Right ventricle myocardium inferior (tissue), 1 donor: Measurements from ENCODE around the gene C1QBP. TPM values are rescaled to one million over a fixed set of nuclear protein-coding genes. Genes with fewer than 3 reads are reported as not detected.
A peak's percentile ranks its signal among the peaks of the same experiment; 100 is the strongest.

Experiments
- ATAC-seq: fragments of 200-7000 bp; cut with Tn5 transposase; one replicate; pipeline ENCODE4 v1.9.1; 2020; ENCODE audit warnings: mild to moderate bottlenecking, moderate library complexity
- DNase-seq: peaks from one replicate; pipeline ENCODE4 v3.0.0; 2021; ENCODE audit errors: missing footprints
- intact Hi-C: fragments of 100-400 bp; cut with DNase I; formaldehyde crosslinking; loops from one replicate; pipeline ENCODE4 v1.11.0; 2022
- long read RNA-seq: library from polyadenylated mRNA; unstranded; transcript quantifications from one replicate; pipeline ENCODE4 v2.0.0, GENCODE V29; 2021
- total RNA-seq: library from RNA; stranded (reverse); fragmentation: NEBNext Ultra II Directional; extraction: Animal tissue kit (Norgen Biotek cat#: 25700); gene quantifications from one replicate; pipeline ENCODE4 v1.2.1, GENCODE V29; 2021
- donor health status: DM: no; HTN: yes; CAD: no; lungs with severe emphysema.

The C1QBP gene
- 136 TPM for total RNA-seq
- long read RNA-seq, transcript C1QBP-201 (6 exons, 1,169 nt) = major isoform, 125 of 125 reads
- long read RNA-seq, partial matches to known transcripts = 0 of 125 reads
- long read RNA-seq, other reads (novel, unspliced or antisense) = 0 of 125 reads

GRCh38 chr17:5438716-5439445 is at the start of gene C1QBP:
TSS of gene C1QBP (minus strand) at chr17:5439155. CDS start at chr17:5439073, 82 bp downstream.
- ATAC-seq (peak; percentile 96), DNase-seq (peak; percentile 95)
- intact Hi-C loops = loop anchor here (10.0 kb wide), 2 partner anchors 184 to 244 kb away; partner anchors contain the start of gene ZNF594

GRCh38 chr17:5488752-5489151 is 49.8 kb upstream of the C1QBP start:
- ATAC-seq (no peak), DNase-seq (no peak)
- intact Hi-C loops = no loop called here

GRCh38 chr17:5486206-5487124 is 47.5 kb upstream of the C1QBP start, which contains the start of gene MIS12:
TSS of gene MIS12 (plus strand) at chr17:5486566. CDS start at chr17:5488863, 2,297 bp downstream.
- ATAC-seq (peak; percentile 96), DNase-seq (peak; percentile 99)
- intact Hi-C loops = no loop called here

GRCh38 chr17:5485270-5486205 is 46.6 kb upstream of the C1QBP start, which contains the start of gene DERL2:
TSS of gene DERL2 (minus strand) at chr17:5486178. CDS start at chr17:5486161, 17 bp downstream.
- ATAC-seq = peak; percentile 10
- DNase-seq = no peak
- intact Hi-C loops = no loop called here

GRCh38 chr17:5481451-5481850 is 42.5 kb upstream of the C1QBP start:
- intact Hi-C loops = no loop called here
- DNase-seq (no peak), ATAC-seq (no peak)

- intact Hi-C loops = no loop called here
- no peak for DNase-seq
- ATAC-seq = no peak
These were observed 42.0 kb upstream of the C1QBP start for GRCh38 chr17:5480962-5481361.

GRCh38 chr17:5478992-5479391 is 40.0 kb upstream of the C1QBP start:
- DNase-seq (no peak), ATAC-seq (no peak)
- intact Hi-C loops = no loop called here

- ATAC-seq (no peak), DNase-seq (no peak)
- intact Hi-C loops = no loop called here
These were observed 35.0 kb upstream of the C1QBP start for GRCh38 chr17:5473906-5474305.

GRCh38 chr17:5472511-5472910 is 33.6 kb upstream of the C1QBP start:
- DNase-seq = no peak
- ATAC-seq = no peak
- intact Hi-C loops = no loop called here

- intact Hi-C loops = no loop called here
- no peak for DNase-seq
- ATAC-seq = no peak
These were observed 29.1 kb upstream of the C1QBP start for GRCh38 chr17:5468075-5468473.

GRCh38 chr17:5467416-5467815 is 28.5 kb upstream of the C1QBP start:
- intact Hi-C loops = no loop called here
- DNase-seq (no peak), ATAC-seq (no peak)

- no peak for DNase-seq
- no peak for ATAC-seq
- intact Hi-C loops = no loop called here
These were observed 27.3 kb upstream of the C1QBP start for GRCh38 chr17:5466295-5466694.

- ATAC-seq (no peak), DNase-seq (no peak)
- intact Hi-C loops = no loop called here
These were observed 26.0 kb upstream of the C1QBP start for GRCh38 chr17:5464717-5465507.

GRCh38 chr17:5446786-5447185 is 7.8 kb upstream of the C1QBP start:
- intact Hi-C loops = no loop called here
- DNase-seq (no peak), ATAC-seq (no peak)

- DNase-seq = peak; percentile 55
- intact Hi-C loops = no loop called here
- ATAC-seq = no peak
These were observed 5.3 kb upstream of the C1QBP start for GRCh38 chr17:5444209-5444608.

- intact Hi-C loops = no loop called here
- DNase-seq = no peak
- no peak for ATAC-seq
These were observed 4.8 kb upstream of the C1QBP start for GRCh38 chr17:5443728-5444127.

GRCh38 chr17:5439446-5439764 is 450 bp upstream of the C1QBP start:
- DNase-seq = no peak
- intact Hi-C loops = loop anchor here (10.0 kb wide), 2 partner anchors 185 to 245 kb away; partner anchors contain the start of gene ZNF594
- ATAC-seq = no peak
